Measurements from ENCODE around the gene ROBO3.

Gene ROBO3

GRCh38 chr11:124865181-124865901 lies at the start of gene ROBO3:
Gene ROBO3 (plus strand): TSS chr11:124865432. CDS start chr11:124865578, 146 bp downstream.
- TF ChIP-seq ZNF274 (IDR thresholded peaks at IDR 0.05; ENCODE audit: low read depth, low read length), result no peak
- no peak within 1 kb of the TSS for H3K4me3 ChIP-seq (ENCODE audit: low read length)

- TF ChIP-seq ZNF274 (IDR thresholded peaks at IDR 0.05; ENCODE audit: low read depth, low read length), result no peak
- no peak overlapping the region for H3K4me3 ChIP-seq (ENCODE audit: low read length)
Measured at GRCh38 chr11:124817036-124817435, 48.2 kb upstream of the ROBO3 start.

- H3K4me3 ChIP-seq (ENCODE audit: low read length), result no peak overlapping the region
- TF ChIP-seq ZNF274 (IDR thresholded peaks at IDR 0.05; ENCODE audit: low read depth, low read length), result no peak
Measured at GRCh38 chr11:124821995-124822730, 43.1 kb upstream of the ROBO3 start.

- H3K4me3 ChIP-seq (ENCODE audit: low read length), result no peak overlapping the region
- no peak for TF ChIP-seq ZNF274 (IDR thresholded peaks at IDR 0.05; ENCODE audit: low read depth, low read length)
Measured at GRCh38 chr11:124823512-124824376, 41.5 kb upstream of the ROBO3 start.

GRCh38 chr11:124825876-124826275 lies 39.4 kb upstream of the ROBO3 start:
- TF ChIP-seq ZNF274 (IDR thresholded peaks at IDR 0.05; ENCODE audit: low read depth, low read length), result no peak
- H3K4me3 ChIP-seq (ENCODE audit: low read length), result no peak overlapping the region

GRCh38 chr11:124829986-124830385 lies 35.2 kb upstream of the ROBO3 start:
- no peak overlapping the region for H3K4me3 ChIP-seq (ENCODE audit: low read length)
- no peak for TF ChIP-seq ZNF274 (IDR thresholded peaks at IDR 0.05; ENCODE audit: low read depth, low read length)

GRCh38 chr11:124830749-124831148 lies 34.5 kb upstream of the ROBO3 start:
- TF ChIP-seq ZNF274 (IDR thresholded peaks at IDR 0.05; ENCODE audit: low read depth, low read length), result no peak
- H3K4me3 ChIP-seq (ENCODE audit: low read length), result no peak overlapping the region

- no peak for TF ChIP-seq ZNF274 (IDR thresholded peaks at IDR 0.05; ENCODE audit: low read depth, low read length)
- no peak overlapping the region for H3K4me3 ChIP-seq (ENCODE audit: low read length)
Measured at GRCh38 chr11:124831897-124832296, 33.3 kb upstream of the ROBO3 start.

GRCh38 chr11:124832571-124832970 lies 32.7 kb upstream of the ROBO3 start:
- no peak for TF ChIP-seq ZNF274 (IDR thresholded peaks at IDR 0.05; ENCODE audit: low read depth, low read length)
- no peak overlapping the region for H3K4me3 ChIP-seq (ENCODE audit: low read length)

GRCh38 chr11:124834526-124835180 lies 30.6 kb upstream of the ROBO3 start:
- TF ChIP-seq ZNF274 (IDR thresholded peaks at IDR 0.05; ENCODE audit: low read depth, low read length), result no peak

GRCh38 chr11:124835918-124836317 lies 29.3 kb upstream of the ROBO3 start:
- no peak for TF ChIP-seq ZNF274 (IDR thresholded peaks at IDR 0.05; ENCODE audit: low read depth, low read length)
- no peak overlapping the region for H3K4me3 ChIP-seq (ENCODE audit: low read length)

More at GRCh38 chr11:124834526-124835180, 30.6 kb upstream of the ROBO3 start:
- no peak overlapping the region for H3K4me3 ChIP-seq (ENCODE audit: low read length)

GRCh38 chr11:124837491-124837856 lies 27.8 kb upstream of the ROBO3 start:
- no peak for TF ChIP-seq ZNF274 (IDR thresholded peaks at IDR 0.05; ENCODE audit: low read depth, low read length)
- no peak overlapping the region for H3K4me3 ChIP-seq (ENCODE audit: low read length)

GRCh38 chr11:124838805-124839127 lies 26.5 kb upstream of the ROBO3 start:
- no peak overlapping the region for H3K4me3 ChIP-seq (ENCODE audit: low read length)
- TF ChIP-seq ZNF274 (IDR thresholded peaks at IDR 0.05; ENCODE audit: low read depth, low read length), result no peak
